Right cardiac atrium (tissue), 5 donors: ENCODE data around the gene C1RL. TPM values are rescaled to one million over a fixed set of nuclear protein-coding genes. Genes with fewer than 3 reads are reported as not detected.

Experiments
- ATAC-seq, 2 donors: fragments of 200-7000 bp; cut with Tn5 transposase; one replicate each; pipeline versions ENCODE4 v1.8.0 to v1.9.1; 2020; ENCODE audit warnings: moderate library complexity in 2 of 2, mild to moderate bottlenecking in 1 of 2
- DNase-seq, 3 donors: peaks; one replicate each; pipeline ENCODE4 v3.0.0-alpha.2; 2020
- H3K27ac ChIP-seq: one replicate; pipeline ENCODE4 v1.5.1; 2013; ENCODE audit warnings: mild to moderate bottlenecking, low read length, control low read depth, moderate library complexity
- H3K27me3 ChIP-seq: one replicate; pipeline ENCODE4 v1.6.1; 2013; ENCODE audit not compliant: control insufficient read depth, insufficient read depth
- H3K4me1 ChIP-seq: one replicate; pipeline ENCODE4 v1.6.1; 2013; ENCODE audit warnings: low read length; ENCODE audit not compliant: control insufficient read depth, insufficient read depth
- H3K4me3 ChIP-seq: one replicate; pipeline ENCODE4 v1.5.1; 2013; ENCODE audit warnings: low read length, control low read depth
- H3K9me3 ChIP-seq: one replicate; pipeline ENCODE4 v1.6.1; 2013; ENCODE audit warnings: low read length; ENCODE audit not compliant: control insufficient read depth
- WGBS: extraction: QIAGEN DNeasy Blood & Tissue Kit; methylation state at CpG from one replicate; pipeline ENCODE4 v1.1.7; 2013; 5-methylcytosine and 5-hydroxymethylcytosine counted together
- intact Hi-C, 4 donors: fragments of 100-400 bp; cut with DNase I; formaldehyde crosslinking; loops; one replicate each; pipeline versions ENCODE4 v1.11.0 to v1.14.0; 2022 to 2023
- polyA plus RNA-seq: library from polyadenylated mRNA; stranded (reverse); fragments of 200-250 nt; gene quantifications from one replicate; pipeline ENCODE4 v1.2.3, GENCODE V29; 2013
- total RNA-seq, 4 donors: library from RNA; stranded (reverse); fragmentation: NEBNext Ultra II Directional; extraction: Animal tissue kit (Norgen Biotek cat#: 25700); gene quantifications; one replicate each; pipeline ENCODE4 v1.2.1, GENCODE V29; 2021
- donor health status: healthy with polysubstance abuse.
- donor health status: DM: no; HTN: yes; CAD: no.
- donor health status: DM: no; HTN: no; CAD: no.
- donor health status: DM: no; HTN: yes; CAD: no; lungs with severe emphysema.
- donor health status: DM: yes; HTN: yes; CAD: no.

The C1RL gene
- total and polyA plus RNA-seq, 5 donors = 16.7 to 29.6 (median 19.0) TPM

GRCh38 chr12:7075518-7075917, 33.5 kb downstream of the C1RL start:
- no peaks in the 10 kb centered on the region for H3K27me3 ChIP-seq
- H3K4me1 ChIP-seq = no peaks in the 10 kb centered on the region
- WGBS = 83% methylated on average over 3 of the region's 3 CpGs
- ATAC-seq = no peak
- intact Hi-C loops = no loop called here
- DNase-seq = no peak
- no peak overlapping the region for H3K4me3 ChIP-seq
- no peaks in the 10 kb centered on the region for H3K9me3 ChIP-seq
- no peak overlapping the region for H3K27ac ChIP-seq

- no peak overlapping the region for H3K27ac ChIP-seq
- H3K4me3 ChIP-seq = no peak overlapping the region
- H3K4me1 ChIP-seq = peaks cover 1% of the 10 kb centered on the region
- DNase-seq = no peak
- 28% methylated on average over 1 of the region's 1 CpG for WGBS
- intact Hi-C loops = no loop called here
- no peaks in the 10 kb centered on the region for H3K9me3 ChIP-seq
- no peaks in the 10 kb centered on the region for H3K27me3 ChIP-seq
- no peak for ATAC-seq
These were observed 35.1 kb downstream of the C1RL start for GRCh38 chr12:7073946-7074345.

GRCh38 chr12:7072554-7072953, 36.5 kb downstream of the C1RL start:
- DNase-seq = no peak
- intact Hi-C loops = no loop called here
- 88% methylated on average over 6 of the region's 6 CpGs for WGBS

GRCh38 chr12:7072035-7072434, 37.0 kb downstream of the C1RL start:
- intact Hi-C loops = no loop called here
- 89% methylated on average over 6 of the region's 6 CpGs for WGBS
- Histone ChIP-seq H3K27ac (no peak overlapping the region), H3K9me3 (no peaks in the 10 kb centered on the region), H3K4me3 (no peak overlapping the region), H3K4me1 (peaks cover 11% of the 10 kb centered on the region), H3K27me3 (no peaks in the 10 kb centered on the region)
- ATAC-seq = no peak
- DNase-seq = no peak

More at GRCh38 chr12:7072554-7072953, 36.5 kb downstream of the C1RL start:
- ATAC-seq = no peak
- no peak overlapping the region for H3K27ac ChIP-seq
- no peak overlapping the region for H3K4me3 ChIP-seq
- H3K9me3 ChIP-seq = no peaks in the 10 kb centered on the region
- peaks cover 8% of the 10 kb centered on the region for H3K4me1 ChIP-seq
- no peaks in the 10 kb centered on the region for H3K27me3 ChIP-seq

- no peak overlapping the region for H3K4me3 ChIP-seq
- no peaks in the 10 kb centered on the region for H3K27me3 ChIP-seq
- 84% methylated on average over 6 of the region's 6 CpGs for WGBS
- H3K9me3 ChIP-seq = no peaks in the 10 kb centered on the region
- H3K4me1 ChIP-seq = peaks cover 11% of the 10 kb centered on the region
- intact Hi-C loops = no loop called here
- DNase-seq (no peak), ATAC-seq (no peak)
- no peak overlapping the region for H3K27ac ChIP-seq
These were observed 39.6 kb downstream of the C1RL start for GRCh38 chr12:7069386-7069785.

GRCh38 chr12:7068994-7069346, 40.0 kb downstream of the C1RL start:
- peak; percentile 12 to 76 for ATAC-seq
- intact Hi-C loops = no loop called here
- 16% methylated on average over 2 of the region's 2 CpGs for WGBS

GRCh38 chr12:7068240-7068993, 40.6 kb downstream of the C1RL start:
- H3K27me3 ChIP-seq = no peaks in the 10 kb centered on the region
- peak overlapping the region; percentile 43 for H3K27ac ChIP-seq
- ATAC-seq (peak; percentile 84 to 86), DNase-seq (peak; percentile 46 to 79 (median 65))
- peaks cover 11% of the 10 kb centered on the region for H3K4me1 ChIP-seq
- no peaks in the 10 kb centered on the region for H3K9me3 ChIP-seq
- 43% methylated on average over 11 of the region's 11 CpGs for WGBS
- H3K4me3 ChIP-seq = no peak overlapping the region
- intact Hi-C loops = no loop called here

More at GRCh38 chr12:7068994-7069346, 40.0 kb downstream of the C1RL start:
- Histone ChIP-seq H3K9me3 (no peaks in the 10 kb centered on the region), H3K27me3 (no peaks in the 10 kb centered on the region), H3K27ac (no peak overlapping the region), H3K4me1 (peaks cover 11% of the 10 kb centered on the region), H3K4me3 (no peak overlapping the region)
- no peak for DNase-seq

- intact Hi-C loops = no loop called here
- Histone ChIP-seq H3K9me3 (no peaks in the 10 kb centered on the region), H3K27ac (no peak overlapping the region), H3K27me3 (no peaks in the 10 kb centered on the region), H3K4me3 (no peak overlapping the region), H3K4me1 (peaks cover 11% of the 10 kb centered on the region)
- WGBS = 81% methylated on average over 7 of the region's 7 CpGs
- ATAC-seq (no peak), DNase-seq (no peak)
These were observed 41.9 kb downstream of the C1RL start for GRCh38 chr12:7067096-7067495.

GRCh38 chr12:7066596-7066995, 42.4 kb downstream of the C1RL start:
- 94% methylated on average over 2 of the region's 2 CpGs for WGBS
- no peaks in the 10 kb centered on the region for H3K27me3 ChIP-seq
- no peak overlapping the region for H3K27ac ChIP-seq
- no peak for ATAC-seq
- intact Hi-C loops = no loop called here
- DNase-seq = no peak
- H3K4me3 ChIP-seq = no peak overlapping the region
- H3K4me1 ChIP-seq = peaks cover 11% of the 10 kb centered on the region
- no peaks in the 10 kb centered on the region for H3K9me3 ChIP-seq

GRCh38 chr12:7065073-7065623, 43.9 kb downstream of the C1RL start:
- H3K27ac ChIP-seq = no peak overlapping the region
- intact Hi-C loops = no loop called here
- no peak overlapping the region for H3K4me3 ChIP-seq
- H3K27me3 ChIP-seq = no peaks in the 10 kb centered on the region
- 90% methylated on average over 7 of the region's 7 CpGs for WGBS
- no peak for ATAC-seq
- no peaks in the 10 kb centered on the region for H3K9me3 ChIP-seq
- H3K4me1 ChIP-seq = peaks cover 11% of the 10 kb centered on the region
- no peak for DNase-seq

- ATAC-seq = no peak
- no peak overlapping the region for H3K27ac ChIP-seq
- intact Hi-C loops = loop anchor here in 2 of 4 donors (5.0 kb wide), 2 partner anchors 43 to 48 kb away; partner anchors contain the start of gene C1RL (in 1 of the 2)
- no peak overlapping the region for H3K4me3 ChIP-seq
- H3K9me3 ChIP-seq = no peaks in the 10 kb centered on the region
- no peaks in the 10 kb centered on the region for H3K27me3 ChIP-seq
- DNase-seq = no peak
- 55% methylated on average over 3 of the region's 3 CpGs for WGBS
- H3K4me1 ChIP-seq = peaks cover 11% of the 10 kb centered on the region
These were observed 44.5 kb downstream of the C1RL start for GRCh38 chr12:7064516-7064915.
